DND-41 (cell line): Measurements from ENCODE around the gene FBXO9.

ENCODE experiments used
- ATAC-seq: fragments of 200-7000 bp; cut with Tn5 transposase; 3 replicates; pipeline ENCODE4 v1.9.1; 2021; ENCODE audit warnings: low read depth; ENCODE audit not compliant: insufficient read depth
- DNase-seq: peaks from one replicate; pipeline ENCODE4 v3.0.0-alpha.2; 2020
- H2AFZ ChIP-seq: 2 replicates; pipeline ENCODE4 v1.6.0; 2012; ENCODE audit warnings: low read depth, low read length
- H3K27ac ChIP-seq: 2 replicates; pipeline ENCODE4 v1.5.1; 2012; ENCODE audit warnings: low read length, inconsistent platforms
- H3K27me3 ChIP-seq: fragments of 200-600 bp; sonication (generic); 2 replicates; pipeline ENCODE4 v1.6.0; 2012; ENCODE audit warnings: low read length, mild to moderate bottlenecking, inconsistent platforms; ENCODE audit not compliant: insufficient read depth, poor library complexity
- H3K36me3 ChIP-seq: 2 replicates; pipeline ENCODE4 v1.5.1; 2012; ENCODE audit warnings: low read length, inconsistent platforms; ENCODE audit not compliant: insufficient read depth
- H3K4me1 ChIP-seq: 2 replicates; pipeline ENCODE4 v1.5.1; 2012; ENCODE audit warnings: mild to moderate bottlenecking, low read length; ENCODE audit not compliant: insufficient read depth
- H3K4me2 ChIP-seq: 2 replicates; pipeline ENCODE4 v1.6.0; 2012; ENCODE audit warnings: mild to moderate bottlenecking, moderate library complexity, low read length, inconsistent platforms; ENCODE audit not compliant: insufficient read depth
- H3K4me3 ChIP-seq, 2 experiments: fragments of 200-600 bp in 1 of 2; shearing (Covaris generic) in 1 of 2; 2 replicates each; pipeline ENCODE4 v1.5.1; 2012 to 2016; ENCODE audit warnings: inconsistent platforms in 2 of 2, low read length in 2 of 2, mild to moderate bottlenecking in 2 of 2, low read depth in 1 of 2, moderate library complexity in 1 of 2
- H3K79me2 ChIP-seq: 2 replicates; pipeline ENCODE4 v1.6.0; 2012; ENCODE audit warnings: low read length, inconsistent platforms; ENCODE audit not compliant: insufficient read depth
- H3K9ac ChIP-seq: 2 replicates; pipeline ENCODE4 v1.6.0; 2012; ENCODE audit warnings: low read depth, mild to moderate bottlenecking, inconsistent platforms, low read length, moderate library complexity
- H3K9me3 ChIP-seq: 2 replicates; pipeline ENCODE4 v1.5.1; 2012; ENCODE audit warnings: low read length, moderate library complexity, mild to moderate bottlenecking, inconsistent platforms; ENCODE audit not compliant: insufficient read depth, severe bottlenecking
- H4K20me1 ChIP-seq: 2 replicates; pipeline ENCODE4 v1.6.0; 2012; ENCODE audit warnings: low read length; ENCODE audit not compliant: insufficient read depth
- EZH2 ChIP-seq: IDR thresholded peaks from 3 replicates; pipeline ENCODE4 v1.6.1; 2012; ENCODE audit warnings: borderline replicate concordance, low read depth, mild to moderate bottlenecking, moderate library complexity, low read length, inconsistent platforms; ENCODE audit not compliant: severe bottlenecking
- TF ChIP-seq, protein P1 (sequence below): IDR thresholded peaks from 2 replicates; pipeline ENCODE4 v1.5.1; 2012; ENCODE audit warnings: borderline replicate concordance, low read length, moderate library complexity, mild to moderate bottlenecking; ENCODE audit not compliant: poor library complexity, severe bottlenecking; ENCODE audit errors: extremely low read depth

Gene FBXO9

GRCh38 chr6:53035549-53036213 lies 29.5 kb upstream of the FBXO9 start:
- Histone ChIP-seq H3K27ac (no peak overlapping the region), H3K79me2 (no peaks in the 10 kb centered on the region), H2AFZ (no peak overlapping the region), H3K4me2 (no peak overlapping the region), H3K36me3 (peaks cover 84% of the 10 kb centered on the region), H3K9me3 (no peaks in the 10 kb centered on the region), H3K4me1 (no peaks in the 10 kb centered on the region), H3K27me3 (no peaks in the 10 kb centered on the region), H3K9ac (no peak overlapping the region), H4K20me1 (no peaks in the 10 kb centered on the region), H3K4me3 (no peak overlapping the region)
- DNase-seq (no peak), ATAC-seq (no peak)
- no peak for TF ChIP-seq EZH2
- TF ChIP-seq, protein P1, sequence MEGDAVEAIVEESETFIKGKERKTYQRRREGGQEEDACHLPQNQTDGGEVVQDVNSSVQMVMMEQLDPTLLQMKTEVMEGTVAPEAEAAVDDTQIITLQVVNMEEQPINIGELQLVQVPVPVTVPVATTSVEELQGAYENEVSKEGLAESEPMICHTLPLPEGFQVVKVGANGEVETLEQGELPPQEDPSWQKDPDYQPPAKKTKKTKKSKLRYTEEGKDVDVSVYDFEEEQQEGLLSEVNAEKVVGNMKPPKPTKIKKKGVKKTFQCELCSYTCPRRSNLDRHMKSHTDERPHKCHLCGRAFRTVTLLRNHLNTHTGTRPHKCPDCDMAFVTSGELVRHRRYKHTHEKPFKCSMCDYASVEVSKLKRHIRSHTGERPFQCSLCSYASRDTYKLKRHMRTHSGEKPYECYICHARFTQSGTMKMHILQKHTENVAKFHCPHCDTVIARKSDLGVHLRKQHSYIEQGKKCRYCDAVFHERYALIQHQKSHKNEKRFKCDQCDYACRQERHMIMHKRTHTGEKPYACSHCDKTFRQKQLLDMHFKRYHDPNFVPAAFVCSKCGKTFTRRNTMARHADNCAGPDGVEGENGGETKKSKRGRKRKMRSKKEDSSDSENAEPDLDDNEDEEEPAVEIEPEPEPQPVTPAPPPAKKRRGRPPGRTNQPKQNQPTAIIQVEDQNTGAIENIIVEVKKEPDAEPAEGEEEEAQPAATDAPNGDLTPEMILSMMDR: no peak

DNA sequence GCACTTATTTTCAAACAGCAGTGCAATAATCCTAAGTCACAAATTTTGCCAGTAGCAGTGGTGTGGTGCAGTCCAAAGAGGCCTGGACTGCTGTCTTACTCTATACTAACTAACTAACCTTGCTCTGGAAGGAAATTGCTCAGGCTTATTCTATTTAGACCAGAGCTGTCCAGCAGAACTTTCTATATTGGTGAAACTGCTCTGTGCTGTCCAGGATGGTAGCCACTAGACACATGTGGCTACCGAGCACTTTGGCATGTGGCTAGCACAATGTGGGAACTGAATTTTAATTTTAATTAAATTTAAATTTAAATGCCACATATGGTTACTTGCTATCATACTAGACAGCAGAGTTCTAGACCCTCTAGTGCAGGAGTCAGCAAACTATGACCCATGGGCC lies 27.1 kb upstream of the FBXO9 start:
- no peak overlapping the region for H3K4me3 ChIP-seq
- no peak overlapping the region for H3K9ac ChIP-seq
- no peak overlapping the region for H2AFZ ChIP-seq
- no peaks in the 10 kb centered on the region for H4K20me1 ChIP-seq
- H3K27ac ChIP-seq: no peak overlapping the region
- H3K27me3 ChIP-seq: no peaks in the 10 kb centered on the region
- TF ChIP-seq, protein P1: no peak
- TF ChIP-seq EZH2: no peak
- H3K4me2 ChIP-seq: no peak overlapping the region
- H3K9me3 ChIP-seq: no peaks in the 10 kb centered on the region
- H3K36me3 ChIP-seq: peaks cover 77% of the 10 kb centered on the region
- DNase-seq (no peak), ATAC-seq (no peak)
- H3K4me1 ChIP-seq: no peaks in the 10 kb centered on the region
- no peaks in the 10 kb centered on the region for H3K79me2 ChIP-seq

- TF ChIP-seq, protein P1: no peak
- no peak for TF ChIP-seq EZH2
- H3K79me2 ChIP-seq: no peaks in the 10 kb centered on the region
- H3K27ac ChIP-seq: no peak overlapping the region
- DNase-seq: no peak
- H3K4me2 ChIP-seq: no peak overlapping the region
- no peaks in the 10 kb centered on the region for H4K20me1 ChIP-seq
- H3K27me3 ChIP-seq: no peaks in the 10 kb centered on the region
- H3K36me3 ChIP-seq: peaks cover 72% of the 10 kb centered on the region
- no peak overlapping the region for H3K4me3 ChIP-seq
- H3K9ac ChIP-seq: no peak overlapping the region
- no peaks in the 10 kb centered on the region for H3K9me3 ChIP-seq
- H3K4me1 ChIP-seq: no peaks in the 10 kb centered on the region
- no peak overlapping the region for H2AFZ ChIP-seq
- no peak for ATAC-seq
Observed at GRCh38 chr6:53038596-53038995, 26.6 kb upstream of the FBXO9 start.

GRCh38 chr6:53041356-53041755 lies 23.8 kb upstream of the FBXO9 start:
- Histone ChIP-seq H3K4me3 (no peak overlapping the region), H3K9ac (no peak overlapping the region), H3K4me1 (no peaks in the 10 kb centered on the region), H3K4me2 (no peak overlapping the region), H3K79me2 (no peaks in the 10 kb centered on the region), H3K27me3 (no peaks in the 10 kb centered on the region), H4K20me1 (no peaks in the 10 kb centered on the region), H3K36me3 (peaks cover 48% of the 10 kb centered on the region), H2AFZ (no peak overlapping the region), H3K27ac (no peak overlapping the region), H3K9me3 (no peaks in the 10 kb centered on the region)
- TF ChIP-seq EZH2: no peak
- TF ChIP-seq, protein P1: no peak
- no peak for DNase-seq
- no peak for ATAC-seq
